HG02885 (cell line): ENCODE results near the gene CHCHD4.
A peak's percentile ranks its signal among the peaks of the same experiment; 100 is the strongest.

Experiments used
- ATAC-seq: cut with Tn5 transposase; IDR thresholded peaks from one replicate; pipeline ENCODE4 v1.9.1; 2021; ENCODE audit warnings: mild to moderate bottlenecking; ENCODE audit not compliant: unreplicated experiment, poor library complexity

Gene CHCHD4

DNA sequence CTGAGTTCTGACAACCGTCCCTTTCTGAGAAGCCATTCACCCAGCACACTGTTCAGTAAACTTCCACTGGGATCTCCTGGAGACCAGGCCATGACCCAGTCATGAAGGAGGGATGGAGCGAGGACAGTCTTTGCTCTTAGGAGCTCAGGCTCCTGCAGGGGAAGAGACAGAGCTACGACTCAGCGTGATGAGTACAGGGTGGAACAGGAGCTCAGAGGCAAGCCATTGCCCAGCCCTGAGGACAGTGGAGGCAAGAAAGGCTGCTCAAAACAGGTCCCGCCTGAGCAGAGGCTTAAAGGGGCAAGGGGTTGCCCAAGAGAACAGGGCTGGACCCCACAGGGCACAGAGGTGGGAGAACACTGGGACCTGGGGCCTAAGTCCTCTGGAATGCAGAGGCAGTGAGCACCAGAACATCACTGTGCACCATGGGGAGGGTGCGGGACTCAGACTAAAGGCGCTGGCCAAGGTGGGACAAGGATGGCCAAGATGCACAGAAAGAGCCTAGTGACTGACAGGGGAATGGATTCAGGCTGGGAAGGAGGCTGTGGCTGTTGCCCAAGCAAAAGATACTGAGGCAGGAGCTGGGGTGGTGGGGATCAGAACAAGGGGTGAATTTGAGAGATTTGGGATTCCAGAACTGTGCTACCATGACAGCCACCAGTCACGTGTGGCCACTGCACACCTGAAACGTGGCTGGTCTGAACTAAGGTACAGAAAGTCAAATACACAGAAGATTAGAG, 26.0 kb upstream of the CHCHD4 start:
- no peak for ATAC-seq

DNA sequence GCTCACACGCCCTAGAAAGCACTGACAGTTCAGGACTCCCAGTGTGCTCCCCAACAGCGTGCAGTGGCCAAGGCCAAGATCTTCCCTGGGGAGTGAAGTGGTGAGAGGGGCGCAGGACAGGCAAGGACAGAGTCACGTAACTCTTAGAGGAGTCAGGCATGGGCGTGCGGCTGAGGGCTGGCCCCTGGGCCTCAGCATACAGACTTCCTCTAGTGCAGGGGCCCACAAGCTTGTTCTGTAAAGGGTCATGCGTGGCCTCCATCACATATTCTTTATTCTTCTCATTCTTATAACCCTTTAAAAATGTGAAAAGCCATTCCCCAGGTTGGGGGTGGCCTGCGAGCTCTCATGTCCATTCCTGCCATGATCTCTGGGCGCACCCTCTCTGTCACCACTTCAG, 25.4 kb upstream of the CHCHD4 start:
- no peak for ATAC-seq

DNA sequence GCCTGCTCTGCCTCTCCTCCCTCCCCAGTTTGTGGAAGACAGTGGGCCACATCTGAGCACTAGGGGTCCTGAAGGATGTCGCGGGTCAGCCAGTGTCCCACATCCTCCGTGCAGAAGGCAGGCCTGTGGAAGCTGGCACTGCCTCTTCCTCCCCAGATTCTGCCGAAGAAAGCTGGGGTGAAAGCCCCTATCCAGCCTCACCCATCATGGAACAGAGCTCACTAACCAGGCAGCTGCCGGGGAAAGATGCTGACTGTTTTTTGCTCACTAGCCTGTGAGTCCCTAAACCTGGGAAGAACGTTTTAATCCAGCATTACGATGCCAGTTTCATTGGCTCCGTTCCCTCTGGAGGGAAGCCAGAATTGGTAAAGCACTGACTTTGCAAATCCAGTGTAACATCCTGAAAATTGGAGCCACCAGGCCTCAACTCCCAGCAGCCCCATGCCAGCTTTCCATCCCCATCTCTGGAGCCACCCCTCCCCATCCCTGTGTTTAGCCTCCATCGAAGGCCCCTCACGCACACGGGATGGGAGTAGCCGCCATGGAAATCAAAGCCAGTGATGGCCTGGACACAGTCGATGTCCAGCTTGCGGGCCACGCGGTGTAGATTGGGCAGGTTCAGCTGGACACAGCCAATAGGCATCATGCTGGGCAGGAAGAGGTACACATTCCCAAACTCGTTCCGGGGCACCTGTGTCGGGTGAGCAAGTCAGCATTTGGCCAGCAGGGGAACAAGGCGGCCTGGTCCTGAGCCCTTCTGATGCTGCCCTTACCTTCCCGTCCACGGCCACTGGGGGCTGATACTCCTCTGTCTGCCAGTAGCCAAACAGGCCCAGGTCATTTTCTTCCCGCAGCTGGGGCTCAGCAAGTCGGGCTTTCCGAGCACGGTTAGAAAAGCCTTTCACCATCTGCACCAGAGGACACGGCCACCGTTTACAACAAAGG, 23.6 kb upstream of the CHCHD4 start:
- no peak for ATAC-seq

DNA sequence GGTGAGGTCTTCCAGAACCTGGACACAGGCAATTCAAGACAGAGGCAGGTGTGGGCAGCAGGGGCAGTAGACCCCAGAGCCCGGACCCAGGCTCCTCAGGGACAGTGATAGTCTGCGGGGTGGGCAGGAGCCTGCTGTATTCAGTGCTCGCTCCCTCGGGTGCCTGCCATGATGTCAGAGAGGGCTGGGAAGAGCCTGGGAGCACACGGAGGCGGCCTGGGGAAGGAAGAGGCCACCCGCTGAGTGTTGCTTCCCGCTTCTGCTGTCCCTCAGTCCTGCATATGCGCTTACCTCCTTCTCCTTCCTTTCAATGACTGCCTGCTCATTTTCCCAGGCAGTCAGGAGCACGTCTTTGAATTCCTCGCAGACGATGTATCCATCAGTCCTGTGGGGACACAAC, 22.9 kb upstream of the CHCHD4 start:
- ATAC-seq: no peak

DNA sequence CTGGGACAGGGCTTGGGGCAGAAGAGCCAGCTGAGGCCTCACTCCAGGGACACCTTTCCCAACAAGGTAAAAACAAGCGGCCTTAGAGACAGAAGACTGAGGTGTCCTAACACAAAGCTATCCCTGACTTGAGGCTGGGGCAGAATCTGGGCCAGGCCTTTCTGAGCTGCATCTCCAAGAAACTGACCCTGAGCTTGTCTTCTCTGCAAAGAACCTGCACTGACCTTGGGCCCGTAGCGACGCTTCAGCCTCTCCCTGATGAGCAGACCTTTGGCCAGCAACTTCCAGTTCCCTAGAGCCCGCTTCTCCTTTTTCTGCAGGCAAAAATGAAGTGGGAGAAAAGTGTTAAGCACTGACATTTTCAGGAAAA, 22.4 kb upstream of the CHCHD4 start:
- no peak for ATAC-seq

DNA sequence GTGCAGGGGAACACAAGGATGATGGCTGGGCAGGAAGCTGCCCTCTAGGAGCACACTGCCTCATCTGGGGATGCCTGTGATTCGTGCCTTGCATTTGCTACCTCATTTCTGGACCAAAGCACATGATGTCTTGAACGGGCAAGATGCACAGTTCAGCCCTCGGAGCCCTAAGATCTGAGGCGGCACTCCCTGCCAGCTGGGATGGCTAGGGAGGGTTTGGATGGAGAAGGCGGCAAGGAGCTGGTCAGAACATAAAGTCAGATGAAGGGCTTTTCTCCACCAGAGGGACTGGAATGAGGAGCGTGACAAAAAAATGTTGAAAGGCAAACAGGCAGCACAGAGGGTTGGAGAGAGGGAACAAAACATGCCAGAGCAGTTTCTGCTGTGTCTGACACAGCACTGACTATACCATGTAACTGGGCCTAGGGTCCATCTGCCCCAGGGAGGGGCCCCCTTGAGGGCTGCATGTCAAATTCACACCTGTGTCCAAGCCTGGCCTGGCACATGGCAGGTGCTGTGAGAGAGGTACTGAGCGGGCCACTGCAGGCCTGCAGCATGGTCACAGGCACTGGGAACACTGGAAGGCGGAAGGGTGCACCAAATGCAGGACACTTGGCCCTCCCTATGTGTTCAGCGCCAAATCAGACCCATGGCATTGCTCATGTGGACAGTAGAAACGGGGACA, 21.9 kb upstream of the CHCHD4 start:
- no peak for ATAC-seq

DNA sequence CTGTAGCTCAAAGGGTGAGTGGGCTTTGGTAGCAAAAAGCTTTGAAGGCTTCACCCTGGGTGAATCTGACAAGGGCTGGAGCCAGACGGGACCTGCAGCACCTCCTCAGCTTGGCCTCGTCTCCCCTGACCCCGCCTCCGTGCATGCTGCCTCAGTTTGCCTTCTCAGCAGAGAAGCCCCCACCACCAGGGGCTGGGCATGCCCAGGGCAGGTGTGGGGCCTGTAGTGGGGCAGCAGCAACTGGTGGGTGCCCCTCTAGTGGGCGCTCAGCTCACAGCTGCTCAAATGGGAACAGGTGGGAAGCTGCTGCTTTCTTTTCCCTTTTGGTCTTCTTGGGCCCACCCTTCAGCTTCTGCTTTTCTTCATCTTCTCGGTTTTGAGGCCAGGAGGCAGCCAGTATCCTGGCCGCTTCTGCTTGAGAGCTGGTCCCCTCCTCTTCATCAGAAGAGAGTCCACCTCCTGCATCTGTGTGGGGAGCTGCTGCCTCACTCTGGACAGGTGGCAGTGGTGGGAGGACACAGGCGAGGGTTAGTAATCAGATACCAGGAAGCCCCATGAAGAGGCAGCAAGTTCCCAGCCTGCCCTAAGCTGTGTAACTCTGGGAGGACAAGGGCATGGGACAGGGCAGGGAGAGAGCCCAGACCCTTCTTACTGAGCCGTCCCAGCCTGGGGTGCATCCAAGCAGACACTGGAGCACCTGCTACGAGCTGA, 21.2 kb upstream of the CHCHD4 start:
- ATAC-seq: no peak

DNA sequence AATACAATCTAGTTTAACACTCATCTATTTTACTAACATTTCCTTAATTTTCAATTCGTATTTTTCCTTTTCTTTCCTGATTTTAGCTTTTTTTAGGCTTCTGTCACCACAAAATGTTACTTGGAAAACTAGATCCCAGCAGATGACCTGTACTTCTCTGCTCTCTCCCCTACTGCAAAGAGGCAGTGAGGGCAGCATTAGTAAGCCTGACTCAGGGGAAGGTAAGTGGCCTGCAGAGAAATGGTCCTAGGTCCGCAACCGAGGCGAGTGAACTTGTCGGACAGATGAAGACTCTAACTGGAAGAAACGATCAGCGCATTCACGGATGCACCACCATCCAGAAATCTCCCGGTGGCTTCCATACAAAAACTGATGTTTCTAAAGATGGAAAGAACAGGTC, 20.6 kb upstream of the CHCHD4 start:
- ATAC-seq: no peak

DNA sequence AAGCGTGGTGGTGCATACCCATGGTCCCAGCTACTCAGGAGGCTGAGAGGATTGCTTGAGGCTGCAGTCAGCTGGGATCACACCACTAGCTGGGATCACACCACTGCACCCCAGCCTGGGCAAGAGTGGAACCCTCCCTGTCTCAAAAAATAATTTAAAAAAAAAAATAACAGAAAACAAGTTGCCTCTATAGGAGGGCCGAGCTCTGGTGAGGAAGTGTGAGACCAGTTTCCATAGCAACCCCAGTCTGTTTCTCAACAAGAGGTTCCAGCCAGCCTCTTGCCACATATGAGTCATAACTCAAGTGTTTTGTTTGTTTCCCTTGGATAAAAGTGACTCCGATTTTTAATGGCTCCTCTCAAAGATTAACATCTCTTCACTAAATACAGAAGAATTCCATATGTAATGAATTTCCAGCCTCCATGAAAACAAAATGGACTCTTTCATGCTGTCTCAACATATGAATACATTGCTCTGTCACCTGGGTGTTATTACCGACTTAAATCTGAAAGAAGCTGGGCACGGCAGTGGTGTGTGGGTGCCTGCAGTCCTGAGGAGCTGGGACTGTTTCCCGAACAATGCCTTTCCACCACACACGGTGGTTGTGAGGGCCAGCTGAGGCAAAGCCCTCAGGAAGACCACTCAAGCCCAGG, 19.9 kb upstream of the CHCHD4 start:
- peak; percentile 98 for ATAC-seq

DNA sequence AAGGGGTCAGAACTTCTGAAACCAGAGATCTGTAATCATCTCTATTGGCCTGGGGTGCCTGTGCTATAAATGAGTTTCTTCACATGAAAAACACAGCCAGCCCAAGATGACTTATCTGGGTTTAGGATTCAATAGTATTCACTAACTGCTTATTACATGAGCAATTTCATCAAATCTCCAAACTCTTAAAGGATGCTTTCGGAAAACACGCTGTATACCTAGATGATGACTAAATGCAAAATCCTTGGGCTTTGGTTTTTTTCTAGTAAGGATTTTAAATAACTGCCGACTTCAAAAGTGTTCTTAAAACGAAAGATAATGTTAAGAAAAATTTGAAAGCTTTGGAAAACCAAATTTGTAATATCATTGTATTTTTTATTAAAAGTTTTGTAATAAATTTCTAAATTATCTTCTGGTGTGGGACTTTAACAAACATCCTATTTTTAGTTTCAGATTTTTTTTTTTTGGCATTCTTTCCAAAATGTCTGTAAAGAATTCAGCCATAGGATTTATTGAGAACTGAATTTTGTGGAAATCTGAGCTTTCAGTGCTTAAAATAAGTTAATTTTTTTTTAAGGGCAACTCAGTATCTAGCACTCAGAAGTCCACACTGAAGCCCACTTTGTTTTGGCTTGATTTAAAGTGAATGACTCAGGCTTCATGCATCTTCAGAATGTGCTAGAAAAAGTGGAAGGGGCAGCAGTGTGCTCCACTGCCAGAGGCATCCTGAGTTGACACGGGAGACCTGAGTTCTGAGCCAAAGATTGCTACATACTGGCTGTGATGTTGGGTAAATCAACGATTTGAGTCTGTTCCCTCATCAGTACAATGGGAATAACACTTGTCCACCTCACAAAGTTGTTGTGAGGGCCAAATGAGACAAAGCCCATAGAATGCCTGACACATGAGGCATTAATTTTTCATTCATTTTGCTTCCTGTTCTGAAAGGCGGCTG, 18.9 kb upstream of the CHCHD4 start:
- no peak for ATAC-seq

DNA sequence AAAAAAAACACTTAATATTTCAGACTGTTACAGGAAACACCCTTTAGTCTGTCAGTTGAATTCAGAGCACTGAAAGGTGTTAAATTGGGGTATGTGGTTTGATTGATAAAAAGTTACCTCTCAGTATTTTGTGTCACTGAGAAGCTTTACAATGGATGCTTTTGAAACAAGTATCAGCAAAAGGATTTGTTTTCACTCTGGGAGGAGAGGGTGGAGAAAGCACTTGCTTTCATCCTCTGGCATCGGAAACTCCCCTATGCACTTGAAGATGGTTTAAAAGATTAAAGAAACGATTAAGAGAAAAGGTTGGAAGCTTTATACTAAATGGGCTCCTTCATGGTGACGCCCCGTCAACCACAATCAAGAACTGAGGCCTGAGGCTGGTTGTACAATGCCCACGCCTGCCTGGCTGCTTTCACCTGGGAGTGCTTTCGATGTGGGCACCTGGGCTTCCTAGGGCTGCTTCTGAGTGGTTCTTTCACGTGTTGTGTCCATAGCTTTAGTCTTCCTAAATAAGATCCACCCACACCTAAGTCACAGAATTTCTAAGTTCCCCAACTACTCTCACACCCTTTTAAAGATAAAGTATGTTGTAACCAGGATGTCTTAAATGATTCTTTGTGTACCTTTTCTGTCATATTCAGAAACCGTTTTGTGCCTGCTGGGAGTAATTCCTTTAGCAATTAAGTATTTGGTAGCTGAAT, 18.0 kb upstream of the CHCHD4 start:
- ATAC-seq: no peak

DNA sequence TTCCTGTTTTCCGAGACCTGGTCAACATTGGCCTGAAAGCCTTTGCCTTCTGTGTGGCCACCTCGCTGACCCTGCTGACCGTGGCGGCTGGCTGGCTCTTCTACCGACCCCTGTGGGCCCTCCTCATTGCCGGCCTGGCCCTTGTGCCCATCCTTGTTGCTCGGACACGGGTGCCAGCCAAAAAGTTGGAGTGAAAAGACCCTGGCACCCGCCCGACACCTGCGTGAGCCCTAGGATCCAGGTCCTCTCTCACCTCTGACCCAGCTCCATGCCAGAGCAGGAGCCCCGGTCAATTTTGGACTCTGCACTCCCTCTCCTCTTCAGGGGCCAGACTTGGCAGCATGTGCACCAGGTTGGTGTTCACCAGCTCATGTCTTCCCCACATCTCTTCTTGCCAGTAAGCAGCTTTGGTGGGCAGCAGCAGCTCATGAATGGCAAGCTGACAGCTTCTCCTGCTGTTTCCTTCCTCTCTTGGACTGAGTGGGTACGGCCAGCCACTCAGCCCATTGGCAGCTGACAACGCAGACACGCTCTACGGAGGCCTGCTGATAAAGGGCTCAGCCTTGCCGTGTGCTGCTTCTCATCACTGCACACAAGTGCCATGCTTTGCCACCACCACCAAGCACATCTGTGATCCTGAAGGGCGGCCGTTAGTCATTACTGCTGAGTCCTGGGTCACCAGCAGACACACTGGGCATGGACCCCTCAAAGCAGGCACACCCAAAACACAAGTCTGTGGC, 17.1 kb upstream of the CHCHD4 start:
- ATAC-seq: no peak

DNA sequence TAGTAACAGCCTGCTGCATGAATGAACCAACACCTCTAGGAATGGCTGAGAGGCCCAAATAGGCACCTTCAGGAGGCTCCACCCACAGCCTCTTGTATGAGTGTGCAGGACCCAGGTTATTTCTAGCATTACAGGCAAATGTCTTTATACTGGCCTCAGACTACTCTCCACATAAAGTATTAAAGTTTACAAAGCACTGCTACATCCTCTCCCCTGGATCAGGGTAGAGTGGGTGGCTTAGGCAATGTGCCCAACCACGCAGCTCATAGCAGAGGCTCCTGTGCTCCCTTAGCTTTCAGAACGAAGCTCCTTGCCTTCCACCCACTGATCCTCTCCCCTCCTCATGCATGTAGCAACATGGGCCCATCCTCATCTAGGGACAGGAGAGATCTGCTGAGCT, 16.5 kb upstream of the CHCHD4 start:
- ATAC-seq: no peak

DNA sequence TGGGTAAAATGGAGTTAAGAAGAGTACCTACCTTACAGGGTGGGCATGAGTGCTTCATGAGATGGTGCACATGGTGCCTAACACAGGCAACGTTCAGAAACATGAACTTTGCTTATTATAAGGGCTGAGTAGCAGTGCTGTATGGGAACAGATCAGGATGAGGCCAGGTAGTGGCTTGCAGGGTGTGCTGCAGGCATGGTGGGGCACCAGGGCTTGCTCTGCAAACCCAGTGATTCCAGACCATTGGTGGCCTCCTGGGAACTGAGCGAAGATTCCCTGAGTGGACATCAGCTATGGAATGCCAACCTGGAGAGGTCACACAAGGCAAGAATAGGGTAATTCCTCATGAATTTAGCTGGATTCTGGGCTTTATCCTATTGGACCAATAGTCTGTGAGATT, 16.0 kb upstream of the CHCHD4 start:
- no peak for ATAC-seq

DNA sequence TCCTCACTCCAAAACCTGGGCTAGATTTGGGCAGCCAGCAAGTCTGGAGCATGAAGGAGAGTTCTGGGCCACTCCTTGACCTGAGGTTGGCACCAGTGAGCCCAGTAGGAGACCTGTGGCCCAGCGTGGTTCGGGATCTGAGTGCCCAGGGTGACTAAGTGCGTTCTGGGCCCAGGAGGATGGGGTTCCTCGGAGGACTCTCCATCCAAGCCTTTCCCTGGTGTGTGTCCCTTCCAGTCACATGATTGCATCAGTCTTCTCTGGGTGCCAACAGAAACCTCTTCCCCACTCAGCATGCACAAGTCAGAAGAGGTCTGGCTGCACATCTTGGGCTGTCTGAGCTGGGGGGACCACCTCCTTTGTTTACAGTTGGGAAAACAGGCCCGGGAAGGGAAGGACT, 15.1 kb upstream of the CHCHD4 start:
- ATAC-seq: no peak

DNA sequence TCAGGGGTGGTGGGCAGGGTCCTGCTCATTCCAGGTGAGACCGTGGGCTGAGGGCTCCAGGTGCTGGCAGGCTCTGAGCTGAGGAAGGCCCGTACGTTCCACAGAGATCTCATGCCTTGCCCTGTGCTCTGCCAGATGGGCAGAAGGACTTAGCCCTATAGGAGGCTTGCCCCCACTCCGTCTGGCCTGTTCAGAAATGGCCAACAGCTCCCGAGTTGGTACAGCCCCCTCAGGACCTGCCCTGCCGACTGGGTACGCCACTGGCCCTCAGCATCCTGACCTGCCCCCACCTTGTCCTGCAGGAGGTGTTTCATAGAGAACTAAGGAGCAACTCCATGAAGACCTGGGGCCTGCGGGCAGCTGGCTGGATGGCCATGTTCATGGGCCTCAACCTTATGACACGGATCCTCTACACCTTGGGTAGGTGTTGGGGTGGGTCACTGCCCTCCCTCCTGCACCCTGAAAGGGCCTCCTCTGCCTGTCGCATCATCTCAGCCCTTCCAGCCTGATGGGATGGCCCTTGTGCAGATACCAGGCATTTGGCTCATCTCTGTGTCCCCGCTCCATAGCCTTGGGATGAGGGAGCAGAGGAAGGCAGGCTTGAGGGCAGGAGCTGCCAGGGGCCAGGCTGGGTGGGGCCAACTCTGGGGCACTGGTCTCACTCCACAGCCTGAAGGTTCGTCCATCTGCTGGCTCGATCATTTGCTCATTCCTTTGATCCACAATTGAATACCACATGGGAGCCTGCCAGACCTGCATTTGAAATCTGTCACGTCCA, 14.4 kb upstream of the CHCHD4 start:
- ATAC-seq: no peak
